ENCODE data around the gene DNAH3.

GRCh38 chr16:21167929-21168602 is 17.4 kb upstream of the DNAH3 start:
- no peak for TF ChIP-seq POLR2A (IDR thresholded peaks at IDR 0.05)
- TF ChIP-seq CTCF (IDR thresholded peaks at IDR 0.05) = no peak
